Measurements from ENCODE around the gene ERRFI1.

The ERRFI1 gene

DNA sequence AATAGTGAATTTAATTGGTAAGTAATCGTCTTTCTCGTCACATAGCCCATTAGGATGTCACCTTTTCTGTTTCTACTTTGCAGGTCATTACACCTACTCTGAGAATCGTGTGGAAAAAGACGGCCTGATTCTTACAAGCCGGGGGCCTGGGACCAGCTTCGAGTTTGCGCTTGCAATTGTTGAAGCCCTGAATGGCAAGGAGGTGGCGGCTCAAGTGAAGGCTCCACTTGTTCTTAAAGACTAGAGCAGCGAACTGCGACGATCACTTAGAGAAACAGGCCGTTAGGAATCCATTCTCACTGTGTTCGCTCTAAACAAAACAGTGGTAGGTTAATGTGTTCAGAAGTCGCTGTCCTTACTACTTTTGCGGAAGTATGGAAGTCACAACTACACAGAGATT lies 41.3 kb downstream of the ERRFI1 start:
- TF ChIP-seq, protein P1, sequence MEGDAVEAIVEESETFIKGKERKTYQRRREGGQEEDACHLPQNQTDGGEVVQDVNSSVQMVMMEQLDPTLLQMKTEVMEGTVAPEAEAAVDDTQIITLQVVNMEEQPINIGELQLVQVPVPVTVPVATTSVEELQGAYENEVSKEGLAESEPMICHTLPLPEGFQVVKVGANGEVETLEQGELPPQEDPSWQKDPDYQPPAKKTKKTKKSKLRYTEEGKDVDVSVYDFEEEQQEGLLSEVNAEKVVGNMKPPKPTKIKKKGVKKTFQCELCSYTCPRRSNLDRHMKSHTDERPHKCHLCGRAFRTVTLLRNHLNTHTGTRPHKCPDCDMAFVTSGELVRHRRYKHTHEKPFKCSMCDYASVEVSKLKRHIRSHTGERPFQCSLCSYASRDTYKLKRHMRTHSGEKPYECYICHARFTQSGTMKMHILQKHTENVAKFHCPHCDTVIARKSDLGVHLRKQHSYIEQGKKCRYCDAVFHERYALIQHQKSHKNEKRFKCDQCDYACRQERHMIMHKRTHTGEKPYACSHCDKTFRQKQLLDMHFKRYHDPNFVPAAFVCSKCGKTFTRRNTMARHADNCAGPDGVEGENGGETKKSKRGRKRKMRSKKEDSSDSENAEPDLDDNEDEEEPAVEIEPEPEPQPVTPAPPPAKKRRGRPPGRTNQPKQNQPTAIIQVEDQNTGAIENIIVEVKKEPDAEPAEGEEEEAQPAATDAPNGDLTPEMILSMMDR (conservative IDR thresholded peaks at IDR 0.05; ENCODE audit: low read depth, low read length), result no peak
- no peak overlapping the region for H3K4me3 ChIP-seq (ENCODE audit: low read length)

GRCh38 chr1:7983086-7983778 lies 42.9 kb downstream of the ERRFI1 start:
- DNase-seq (ENCODE audit: low read depth), result no peak

More for the DNA sequence above, 41.3 kb downstream of the ERRFI1 start:
- no peak for DNase-seq (ENCODE audit: low read depth)

GRCh38 chr1:7980984-7981383 lies 45.1 kb downstream of the ERRFI1 start:
- no peak overlapping the region for H3K4me3 ChIP-seq (ENCODE audit: low read length)
- DNase-seq (ENCODE audit: low read depth), result no peak
- TF ChIP-seq, protein P1 (conservative IDR thresholded peaks at IDR 0.05; ENCODE audit: low read depth, low read length), result no peak

More at GRCh38 chr1:7983086-7983778, 42.9 kb downstream of the ERRFI1 start:
- TF ChIP-seq, protein P1 (conservative IDR thresholded peaks at IDR 0.05; ENCODE audit: low read depth, low read length), result no peak
- no peak overlapping the region for H3K4me3 ChIP-seq (ENCODE audit: low read length)

- peak; percentile 38 for DNase-seq (ENCODE audit: low read depth)
- no peak overlapping the region for H3K4me3 ChIP-seq (ENCODE audit: low read length)
- TF ChIP-seq, protein P1 (conservative IDR thresholded peaks at IDR 0.05; ENCODE audit: low read depth, low read length), result peak; percentile 98
These were observed 50.8 kb downstream of the ERRFI1 start for GRCh38 chr1:7975212-7975865.

- TF ChIP-seq, protein P1 (conservative IDR thresholded peaks at IDR 0.05; ENCODE audit: low read depth, low read length), result no peak
- DNase-seq (ENCODE audit: low read depth), result no peak
- H3K4me3 ChIP-seq (ENCODE audit: low read length), result no peak overlapping the region
These were observed 53.0 kb downstream of the ERRFI1 start for GRCh38 chr1:7973086-7973485.

- no peak overlapping the region for H3K4me3 ChIP-seq (ENCODE audit: low read length)
- DNase-seq (ENCODE audit: low read depth), result no peak
- TF ChIP-seq, protein P1 (conservative IDR thresholded peaks at IDR 0.05; ENCODE audit: low read depth, low read length), result no peak
These were observed 53.8 kb downstream of the ERRFI1 start for GRCh38 chr1:7972285-7972684.

GRCh38 chr1:7971024-7971423 lies 55.1 kb downstream of the ERRFI1 start:
- no peak for DNase-seq (ENCODE audit: low read depth)

More at GRCh38 chr1:7971024-7971423, 55.1 kb downstream of the ERRFI1 start:
- no peak overlapping the region for H3K4me3 ChIP-seq (ENCODE audit: low read length)
- TF ChIP-seq, protein P1 (conservative IDR thresholded peaks at IDR 0.05; ENCODE audit: low read depth, low read length), result no peak

Measured in retinal pigment epithelial cell (primary cell).